Stimulated activated CD4-positive, alpha-beta T cell treated with anti-CD3 and anti-CD28 coated beads, Interleukin-12 subunit alpha, Interleukin-12 subunit beta, amount 100 ng/mL, for 48 hours (primary cell): ENCODE measurements around the gene PSME4.
"Not testable (repeated sequence)": the region's sequence is repeated elsewhere in the genome, so short reads cannot be mapped to it uniquely, and the experiment has no call there.

Experiments used
- DNase-seq, 3 donors: peaks; one replicate each; pipeline ENCODE4 v3.0.0-alpha.2; 2020; ENCODE audit warnings: low read depth in 2 of 3, low spot score in 1 of 3

PSME4 gene

DNA sequence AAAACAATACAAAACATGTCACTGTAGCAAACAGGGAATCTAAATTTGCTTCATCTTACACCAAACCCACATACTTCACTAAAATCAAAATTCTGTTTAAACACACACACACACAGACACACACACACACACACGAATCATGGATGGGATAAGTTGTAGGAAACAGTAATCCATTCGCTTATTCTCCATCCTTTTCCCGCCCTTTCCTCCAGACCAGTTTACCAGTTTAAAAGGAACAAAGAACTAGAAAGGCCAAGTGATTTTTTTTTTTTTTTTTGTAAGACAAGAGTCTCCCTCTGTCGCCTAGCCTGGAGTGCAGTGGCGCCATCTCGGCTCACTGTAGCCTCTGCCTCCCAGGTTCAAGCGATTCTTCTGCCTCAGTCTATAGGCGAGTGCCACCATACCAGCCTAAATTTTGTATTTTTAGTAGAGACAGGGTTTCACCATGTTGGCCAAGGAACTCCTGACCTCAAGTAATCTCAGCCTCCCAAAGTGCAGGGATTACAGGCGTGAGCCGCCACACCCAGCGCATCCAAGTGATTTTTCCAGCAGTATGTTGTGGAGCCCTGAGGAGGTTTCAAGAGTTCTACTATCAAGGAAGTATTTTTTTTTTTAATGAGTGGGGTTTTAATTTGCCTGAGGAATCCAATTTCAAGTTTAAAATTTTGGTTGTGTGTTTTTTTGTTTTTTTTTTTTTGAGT is 5.7 kb downstream of the PSME4 start:
- DNase-seq: no peak

DNA sequence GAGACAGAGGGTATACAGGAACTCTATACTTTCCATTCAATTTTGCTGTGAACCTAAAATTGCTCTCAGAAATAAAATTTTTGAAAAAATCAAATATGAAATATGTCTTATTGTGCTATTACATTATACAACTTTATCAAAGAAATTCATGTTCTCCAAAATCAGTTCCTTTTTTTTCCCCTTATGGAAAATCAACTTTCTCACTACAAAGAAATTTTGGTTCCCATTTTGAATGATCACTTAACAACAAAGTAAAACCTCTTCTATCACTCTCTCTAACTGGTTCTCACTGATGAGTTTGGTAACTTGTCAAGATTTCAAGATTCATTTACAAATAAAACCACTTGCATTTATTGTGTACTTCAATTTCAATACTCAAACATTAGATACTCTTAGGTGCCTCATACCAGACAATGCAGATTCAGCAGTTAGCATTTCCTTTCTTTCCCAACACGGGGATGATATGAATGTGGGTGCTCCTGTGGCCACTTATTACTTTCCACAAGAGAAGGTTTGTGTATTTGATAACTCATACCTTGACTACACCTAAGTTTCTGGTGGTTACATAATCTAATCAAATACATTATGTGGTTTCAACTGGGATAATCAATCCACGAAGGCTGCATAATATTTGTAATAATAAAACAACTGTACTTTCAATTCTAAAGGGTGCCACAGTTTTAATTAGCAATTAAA is 6.4 kb downstream of the PSME4 start:
- no peak for DNase-seq

DNA sequence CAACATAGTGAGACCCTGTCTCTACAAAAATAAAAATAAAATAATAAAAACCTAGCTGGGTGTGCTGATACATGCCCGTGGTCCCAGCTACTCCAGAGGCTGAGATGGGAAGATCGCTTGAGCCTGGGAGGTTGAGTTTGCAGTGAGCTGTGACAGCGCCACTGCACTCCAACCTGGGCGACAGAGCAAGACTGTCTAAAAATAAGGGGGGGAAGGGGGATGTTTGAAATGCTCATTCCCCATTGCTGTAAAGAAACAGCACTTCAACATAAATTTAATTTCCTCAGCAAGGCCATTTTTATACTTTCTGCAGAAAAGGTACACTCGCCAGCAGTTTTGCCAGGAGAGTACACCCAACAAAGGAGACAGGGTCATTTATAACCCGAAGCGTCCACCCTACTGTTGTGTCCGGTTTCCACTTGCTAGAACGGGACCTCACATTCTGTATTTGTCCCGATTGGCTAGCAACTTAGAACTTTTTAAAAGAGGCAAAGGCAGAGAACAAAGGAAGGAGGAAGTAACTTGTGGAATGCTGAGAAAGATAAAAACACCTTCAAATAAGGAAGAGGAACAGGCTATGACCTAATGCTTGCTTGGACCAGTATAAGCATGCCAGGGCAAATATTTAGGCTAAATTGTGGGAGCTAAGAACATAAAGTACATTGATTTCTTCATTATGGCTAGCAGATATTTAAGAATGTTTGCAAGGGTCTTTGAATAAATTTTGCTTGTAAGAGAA is 9.1 kb downstream of the PSME4 start:
- not testable (repeated sequence) for DNase-seq

DNA sequence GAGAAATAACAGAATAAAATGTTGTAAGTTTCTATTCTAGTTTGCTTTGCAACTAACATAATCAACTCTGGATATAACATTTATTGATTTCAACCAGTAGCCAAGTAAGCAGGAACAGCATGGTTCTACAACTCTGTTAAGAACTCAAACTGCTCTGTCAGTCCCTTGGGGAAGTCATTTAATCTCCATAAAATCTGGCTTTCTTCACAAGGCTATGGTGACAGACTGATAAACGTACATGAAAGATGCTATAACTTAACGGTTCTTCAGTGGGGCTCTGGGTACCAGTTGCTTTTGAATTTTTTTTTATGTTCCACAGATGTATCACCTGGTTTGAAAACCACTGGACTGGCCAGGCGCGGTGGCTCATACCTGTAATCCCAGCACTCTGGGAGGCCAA is 10.3 kb downstream of the PSME4 start:
- no peak for DNase-seq

DNA sequence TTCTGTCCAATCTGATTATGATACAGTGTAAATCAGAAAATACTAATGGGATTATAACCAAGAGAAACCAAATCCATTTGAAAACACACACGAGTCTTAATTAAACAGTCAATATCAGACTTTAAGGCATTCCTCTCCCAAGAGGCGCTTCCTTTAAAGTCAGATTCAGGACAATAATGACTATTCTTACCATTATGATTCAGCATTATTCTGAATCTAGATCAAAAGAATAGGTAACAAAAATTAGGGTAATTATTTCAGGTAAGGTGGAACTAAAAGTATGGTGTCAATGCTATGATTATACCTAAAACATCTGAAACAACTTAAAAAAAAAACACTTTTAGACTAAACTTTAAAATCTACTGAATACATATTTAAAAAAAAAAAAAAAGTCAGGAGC is 12.3 kb downstream of the PSME4 start:
- no peak for DNase-seq

DNA sequence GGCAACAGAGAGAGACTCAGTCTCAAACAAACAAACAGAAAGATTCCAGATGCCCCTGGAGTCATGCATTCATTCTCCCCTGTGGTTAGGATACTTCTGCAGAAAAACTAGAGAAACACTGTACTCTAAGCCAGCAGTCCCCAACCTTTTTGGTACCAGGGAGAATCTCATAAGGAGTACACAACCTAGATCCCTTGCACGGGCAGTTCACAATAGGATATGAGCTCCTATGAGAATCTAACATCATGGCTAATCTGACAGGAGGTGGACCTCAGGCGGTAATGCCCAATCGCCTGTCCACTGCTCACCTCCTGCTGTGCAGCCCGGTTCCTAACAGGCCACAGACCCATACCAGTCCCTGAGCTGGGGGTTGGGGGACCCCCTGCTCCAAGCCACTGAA is 18.3 kb downstream of the PSME4 start:
- no peak for DNase-seq

DNA sequence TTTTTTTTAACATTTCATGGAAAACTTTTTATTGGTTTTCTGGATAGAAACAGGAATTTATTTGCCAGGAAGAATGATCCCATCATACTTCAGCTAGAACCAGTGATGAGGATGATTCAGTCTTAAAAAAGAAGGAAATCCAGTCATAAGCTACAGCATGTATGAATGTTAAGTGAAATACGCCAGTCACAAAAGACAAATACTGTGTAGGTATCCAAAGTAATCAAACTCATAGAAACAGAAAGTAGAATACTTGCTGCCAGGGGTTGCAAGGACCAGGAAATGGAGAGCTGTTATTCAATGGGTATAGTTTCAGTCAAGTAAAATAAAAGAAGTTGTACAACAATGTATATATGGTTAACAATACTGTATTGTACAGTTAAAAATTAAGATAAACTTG is 21.3 kb downstream of the PSME4 start:
- no peak for DNase-seq

DNA sequence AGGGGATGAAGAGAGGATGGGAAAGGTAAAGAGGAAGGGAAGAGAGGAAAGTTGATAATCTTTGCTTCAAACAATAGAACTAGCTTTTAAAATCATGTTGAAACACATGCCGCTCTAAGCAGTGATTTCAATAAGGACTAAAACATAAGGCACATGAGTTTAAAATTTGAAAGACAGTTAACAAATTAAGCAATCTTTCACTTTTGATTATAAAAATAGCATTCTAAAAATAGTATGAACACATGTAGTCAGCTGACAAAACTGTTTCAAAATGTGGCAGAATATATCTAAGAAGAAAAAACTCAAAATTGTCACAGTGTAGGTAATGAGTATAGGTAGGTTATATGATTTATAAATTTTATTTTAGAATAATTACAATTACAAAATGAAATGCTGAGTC is 25.3 kb downstream of the PSME4 start:
- DNase-seq: no peak

DNA sequence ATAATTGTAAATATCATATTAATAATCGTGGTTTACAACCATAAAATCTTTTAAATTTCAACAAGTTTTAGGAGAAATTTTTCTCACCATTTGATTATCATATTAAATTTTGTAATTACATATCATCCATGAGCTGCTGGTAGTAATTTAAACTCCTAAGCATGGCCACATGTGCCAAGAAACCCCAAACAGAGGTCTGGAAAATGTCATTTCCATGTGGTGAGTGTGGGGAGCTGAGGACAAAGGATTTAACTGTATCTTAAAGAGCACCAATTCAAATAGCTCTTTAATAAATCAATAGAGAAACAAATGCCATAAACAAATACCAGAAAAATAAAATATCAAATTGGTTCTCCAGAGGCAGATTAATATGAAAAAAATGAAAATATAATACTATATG is 26.3 kb downstream of the PSME4 start:
- no peak for DNase-seq

DNA sequence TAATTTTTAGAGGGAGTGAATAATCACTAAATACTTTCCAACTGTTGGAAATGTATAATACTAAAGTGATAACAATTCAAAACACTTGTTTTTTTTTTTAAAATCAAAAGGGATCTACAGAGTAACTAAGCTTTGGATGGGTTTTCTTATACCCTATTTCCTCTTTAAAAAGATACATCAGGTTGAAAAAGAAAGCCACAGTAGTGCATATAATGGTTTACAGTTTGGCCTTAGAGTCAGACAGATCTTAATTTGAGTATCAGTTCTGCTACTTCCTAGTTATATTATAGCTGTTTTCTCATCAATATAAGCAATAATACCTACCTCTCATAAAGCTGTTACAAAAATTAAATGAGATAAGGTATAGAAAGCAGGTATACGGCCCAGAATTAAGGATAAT is 28.5 kb downstream of the PSME4 start:
- no peak for DNase-seq

DNA sequence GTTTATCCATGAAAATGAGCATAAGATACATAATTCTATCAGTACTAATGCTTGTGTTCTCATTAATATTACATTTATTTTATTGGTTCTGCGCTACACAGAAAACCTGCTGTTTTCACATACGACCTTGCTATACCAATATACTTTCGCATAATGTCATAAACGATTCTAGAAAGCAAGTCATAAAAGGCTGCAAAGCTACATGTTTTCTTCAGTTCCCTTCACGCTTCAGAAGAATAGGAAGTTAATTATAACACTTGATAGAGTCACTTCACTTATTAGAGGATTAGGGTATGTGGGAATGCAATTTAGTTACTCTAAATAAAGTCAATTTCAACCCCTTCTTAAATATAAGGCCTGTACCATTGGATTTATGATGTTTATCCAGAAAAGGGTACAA is 29.0 kb downstream of the PSME4 start:
- DNase-seq: no peak

DNA sequence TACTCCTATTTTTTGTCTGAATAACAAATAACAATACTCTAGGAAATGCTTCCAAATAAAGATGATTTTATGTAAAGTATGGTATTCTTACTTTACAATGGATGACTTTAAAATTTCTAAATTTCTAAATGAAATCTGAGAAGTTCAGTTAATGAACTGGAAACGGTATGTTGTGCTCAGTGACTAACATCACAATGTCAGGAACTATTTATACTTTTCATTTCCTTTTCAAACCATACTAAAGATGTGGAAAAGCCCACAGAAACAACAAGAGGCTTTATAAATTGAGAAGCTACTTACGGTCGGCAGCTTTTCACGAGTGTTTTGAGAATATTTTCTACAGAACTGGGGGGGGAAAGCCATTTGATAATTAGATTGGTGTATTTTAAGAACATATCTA is 31.1 kb downstream of the PSME4 start:
- no peak for DNase-seq

DNA sequence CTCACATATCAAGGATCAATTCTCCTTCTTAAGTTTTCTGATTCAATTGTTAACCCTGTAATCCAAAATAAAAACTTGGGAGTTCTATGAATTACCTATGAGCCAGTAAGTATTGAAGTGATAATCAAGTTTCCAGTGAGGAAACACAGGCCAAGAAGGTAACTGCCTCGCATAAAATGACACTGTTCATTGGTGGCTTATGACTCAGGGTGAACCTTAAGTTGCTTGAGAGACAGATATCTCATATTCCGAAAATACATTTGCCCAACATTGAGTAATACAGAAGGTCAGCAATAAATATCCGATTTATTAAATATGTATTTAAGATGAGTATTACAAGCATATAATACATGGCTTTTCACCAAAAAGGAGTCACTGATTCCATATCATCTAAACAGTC is 31.9 kb downstream of the PSME4 start:
- no peak for DNase-seq

DNA sequence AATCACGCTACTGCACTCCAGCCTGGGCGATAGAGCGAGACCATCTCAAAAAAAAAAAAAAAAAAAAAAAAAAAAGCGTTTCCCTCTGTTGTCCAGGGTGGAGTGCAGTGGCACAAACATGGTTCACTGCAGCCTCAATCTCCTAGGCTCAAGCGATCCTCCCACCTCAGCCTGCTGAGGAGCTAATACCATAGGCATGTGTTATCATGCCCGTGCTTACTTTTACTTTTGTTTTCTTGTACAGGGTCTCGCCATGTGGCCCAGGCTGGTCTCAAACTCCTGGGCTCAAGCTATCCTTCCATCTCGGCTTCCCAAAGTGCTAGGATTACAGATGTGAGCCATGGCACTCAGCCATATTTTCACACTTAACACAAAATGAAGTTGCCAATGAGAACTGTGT is 37.5 kb downstream of the PSME4 start:
- no peak for DNase-seq

DNA sequence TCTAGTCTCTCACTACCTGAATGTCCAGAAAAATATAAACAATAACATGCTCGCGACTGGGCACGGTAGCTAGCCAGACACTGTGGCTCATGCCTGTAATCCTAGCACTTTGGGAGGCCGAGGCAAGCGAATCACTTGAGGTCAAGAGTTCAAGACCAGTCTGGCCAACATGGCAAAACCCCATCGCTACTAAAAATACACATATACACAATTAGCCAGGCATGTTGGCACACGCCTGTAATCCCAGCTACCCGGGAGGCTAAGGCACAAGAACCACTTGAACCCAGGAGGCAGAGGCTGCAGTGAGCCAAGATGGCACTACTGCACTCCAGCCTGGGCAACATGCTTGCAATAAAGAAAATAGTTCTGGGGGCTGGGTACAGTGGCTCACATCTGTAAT is 44.5 kb downstream of the PSME4 start:
- DNase-seq: not testable (repeated sequence)

DNA sequence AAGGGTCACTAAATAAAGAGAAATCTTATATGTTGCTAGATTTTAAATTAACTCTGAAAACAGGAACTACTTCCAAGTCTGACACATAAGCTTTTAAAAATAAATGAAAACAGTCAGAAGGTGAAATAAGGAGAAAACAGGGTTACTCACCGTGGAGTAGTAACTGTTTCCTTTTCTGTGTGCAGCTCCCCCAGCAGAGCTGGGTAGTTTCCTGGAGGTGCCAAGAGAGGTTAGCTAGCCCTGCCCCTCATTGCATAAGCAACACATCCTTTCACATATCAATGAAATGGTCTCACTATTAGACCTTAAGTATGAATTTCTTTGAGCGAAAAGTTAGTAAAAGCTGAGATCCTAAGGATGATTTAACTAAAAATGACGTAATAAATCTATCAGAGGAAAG is 57.1 kb downstream of the PSME4 start:
- DNase-seq: peak in 1 of 3 donors; percentile 22

DNA sequence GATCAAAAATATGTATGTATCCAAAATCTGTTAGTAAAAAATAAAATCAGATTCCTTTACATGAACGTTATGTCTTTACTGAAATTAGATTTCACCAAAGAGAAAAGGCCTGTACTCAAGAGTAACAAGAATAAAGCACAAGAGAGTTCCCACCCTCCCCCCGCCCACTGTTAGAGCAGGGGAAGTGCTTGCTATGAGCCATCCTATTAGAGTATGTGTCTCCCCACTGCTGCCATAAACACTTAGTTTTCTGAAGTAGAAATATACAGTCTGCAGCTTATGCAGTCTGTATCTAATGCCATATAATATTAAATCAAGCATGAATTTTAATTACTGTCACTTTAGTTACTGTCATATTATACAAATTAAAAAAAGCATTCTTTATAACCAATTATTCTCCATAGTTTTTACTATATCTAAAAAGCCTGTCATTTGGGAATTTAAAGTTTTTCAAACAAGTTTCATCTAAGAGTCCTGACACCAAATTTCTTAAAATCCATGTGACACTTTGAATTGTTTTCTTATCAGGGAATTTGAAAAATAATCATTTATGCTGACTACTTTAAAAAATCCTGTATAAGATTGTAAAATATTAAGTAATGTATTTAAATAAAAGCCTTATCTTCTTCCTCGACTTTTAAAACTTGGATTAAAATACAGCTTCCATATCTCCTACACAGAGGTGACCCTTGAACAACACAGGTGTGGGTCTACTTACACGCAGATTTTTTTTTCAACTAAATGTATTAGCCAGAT is 59.2 kb downstream of the PSME4 start:
- no peak for DNase-seq

DNA sequence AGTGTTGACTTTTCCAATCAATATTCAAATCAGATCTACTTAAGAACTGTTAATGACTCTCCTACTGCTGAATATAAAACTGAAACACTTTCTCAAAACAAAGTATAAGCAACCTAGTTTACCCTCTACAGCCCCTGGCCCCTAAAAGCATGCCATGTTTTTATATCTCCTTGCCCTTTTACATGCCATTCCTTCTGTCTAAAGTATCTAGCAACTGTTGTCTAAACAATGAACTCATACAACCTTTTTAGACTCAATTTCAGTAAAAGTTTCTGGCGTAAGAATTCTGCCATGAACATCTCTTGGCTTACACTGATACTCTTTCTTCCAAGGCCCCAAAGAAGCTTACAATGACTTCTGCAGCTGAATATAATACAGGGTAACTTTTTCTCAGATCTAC is 63.2 kb downstream of the PSME4 start:
- DNase-seq: no peak

DNA sequence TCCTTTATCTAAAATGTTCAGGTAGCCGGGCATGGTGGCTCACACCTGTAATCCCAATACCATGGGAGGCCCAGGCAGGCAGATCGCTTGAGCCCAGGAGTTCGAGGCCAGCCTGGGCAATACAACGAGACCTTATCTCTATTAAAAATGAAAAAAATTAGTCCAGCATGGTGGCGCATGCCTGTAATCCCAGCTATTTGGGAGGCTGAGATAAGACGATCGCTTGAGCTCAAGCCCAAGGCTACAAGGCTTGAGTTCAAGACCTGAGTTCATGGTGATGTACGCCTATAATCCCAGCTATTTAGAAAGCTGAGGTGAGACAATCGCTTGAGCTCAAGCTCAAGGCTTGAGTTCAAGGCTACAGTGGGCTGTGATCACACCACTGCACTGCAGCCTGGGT is 65.4 kb downstream of the PSME4 start:
- DNase-seq: no peak

DNA sequence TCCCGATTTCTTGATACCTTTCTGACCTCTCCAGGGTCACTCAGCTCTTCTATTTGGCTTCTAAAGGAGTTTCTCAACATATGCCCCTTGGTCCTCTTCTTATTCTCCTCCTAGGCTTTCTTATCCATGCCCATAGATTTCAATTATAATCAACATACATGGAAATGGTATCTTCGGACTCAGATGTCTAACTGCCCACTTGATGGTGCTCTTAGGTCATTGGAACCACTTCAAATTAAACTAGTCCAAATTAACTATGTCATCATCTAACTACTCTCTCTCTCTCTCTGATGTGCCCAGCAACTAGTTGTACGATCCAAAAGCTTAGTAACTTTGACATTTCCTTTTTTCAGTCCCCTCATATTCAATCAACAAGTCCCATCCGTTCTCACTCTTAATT is 67.8 kb downstream of the PSME4 start:
- no peak for DNase-seq

DNA sequence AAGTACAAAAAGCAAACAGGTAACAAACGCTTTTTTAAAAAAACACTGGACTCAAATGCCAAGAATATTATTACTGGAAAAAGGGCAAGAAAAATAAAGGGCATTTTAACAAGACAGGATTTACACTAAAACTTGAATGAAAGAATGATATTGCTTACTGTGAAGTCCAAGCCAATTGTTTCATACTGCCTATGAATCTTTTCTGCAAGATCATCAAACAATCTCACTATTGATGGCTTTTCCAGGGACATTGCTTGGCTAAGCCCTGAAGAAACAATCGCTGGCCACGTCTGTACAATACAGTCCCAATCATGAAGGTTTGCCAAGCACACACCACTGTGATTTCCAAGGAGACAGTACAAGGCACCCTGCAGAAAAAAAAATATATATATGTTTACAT is 69.6 kb downstream of the PSME4 start:
- DNase-seq: no peak

DNA sequence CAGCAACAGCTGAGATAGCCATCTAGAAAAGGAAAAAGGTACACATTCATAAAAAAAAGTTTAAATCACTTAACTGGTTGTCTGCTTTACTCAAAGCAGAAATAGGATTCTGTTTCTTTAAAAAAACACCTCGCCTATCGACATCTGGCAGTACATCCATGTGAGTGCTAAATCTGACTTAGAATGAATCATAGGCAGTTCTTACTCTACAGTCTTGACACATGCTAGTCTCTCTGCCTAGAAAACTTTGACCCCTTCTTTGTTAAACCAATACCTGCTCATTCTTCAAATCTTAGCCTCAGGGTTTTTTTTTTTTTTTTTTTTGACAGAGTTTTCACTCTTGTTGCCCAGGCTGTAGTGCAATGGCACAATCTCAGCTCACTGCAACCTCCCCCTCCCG is 73.9 kb downstream of the PSME4 start:
- DNase-seq: no peak
